IPS DF 4.7 (cell line): ENCODE data around the gene KCNE1.

Experiments used
- DNase-seq: peaks from one replicate; pipeline ENCODE4 v3.0.0-alpha.2; 2013; ENCODE audit warnings: low spot score; ENCODE audit errors: extremely low read depth

KCNE1 gene

GRCh38 chr21:34536311-34536710 is 24.3 kb upstream of the KCNE1 start:
- no peak for DNase-seq

GRCh38 chr21:34535886-34536285 is 23.9 kb upstream of the KCNE1 start:
- DNase-seq = no peak

- DNase-seq = no peak
Observed at GRCh38 chr21:34534522-34534921, 22.5 kb upstream of the KCNE1 start.

- no peak for DNase-seq
Observed at GRCh38 chr21:34533938-34534337, 21.9 kb upstream of the KCNE1 start.

GRCh38 chr21:34531399-34531798 is 19.4 kb upstream of the KCNE1 start:
- DNase-seq = no peak

GRCh38 chr21:34530261-34530660 is 18.3 kb upstream of the KCNE1 start:
- DNase-seq = no peak

GRCh38 chr21:34528131-34528561 is 16.1 kb upstream of the KCNE1 start:
- no peak for DNase-seq

- no peak for DNase-seq
Observed at GRCh38 chr21:34526618-34527290, 14.7 kb upstream of the KCNE1 start.

- DNase-seq = no peak
Observed at GRCh38 chr21:34526241-34526617, 14.2 kb upstream of the KCNE1 start.

GRCh38 chr21:34524646-34525601 is 12.9 kb upstream of the KCNE1 start:
- no peak for DNase-seq

GRCh38 chr21:34523019-34523555 is 11.1 kb upstream of the KCNE1 start:
- no peak for DNase-seq

GRCh38 chr21:34522284-34522683 is 10.3 kb upstream of the KCNE1 start:
- DNase-seq = no peak

GRCh38 chr21:34521561-34521960 is 9.6 kb upstream of the KCNE1 start:
- DNase-seq = no peak

GRCh38 chr21:34520764-34521508 is 8.9 kb upstream of the KCNE1 start:
- no peak for DNase-seq

- DNase-seq = no peak
Observed at GRCh38 chr21:34520281-34520680, 8.3 kb upstream of the KCNE1 start.

GRCh38 chr21:34519694-34520093 is 7.7 kb upstream of the KCNE1 start:
- DNase-seq = no peak

GRCh38 chr21:34519016-34519415 is 7.0 kb upstream of the KCNE1 start:
- no peak for DNase-seq

- DNase-seq = no peak
Observed at GRCh38 chr21:34518301-34518700, 6.3 kb upstream of the KCNE1 start.

GRCh38 chr21:34517491-34518245 is 5.7 kb upstream of the KCNE1 start:
- DNase-seq = no peak

- DNase-seq = no peak
Observed at GRCh38 chr21:34517039-34517438, 5.0 kb upstream of the KCNE1 start.

GRCh38 chr21:34514576-34515115 is 2.6 kb upstream of the KCNE1 start:
- DNase-seq = no peak
